Stimulated activated CD4-positive, alpha-beta T cell treated with anti-CD3 and anti-CD28 coated beads, Interleukin-2, amount 100 ng/mL, for 48 hours (primary cell): ENCODE data around the gene NELFB.

Source experiments
- DNase-seq, 2 donors: peaks; one replicate each; pipeline ENCODE4 v3.0.0-alpha.2; 2020

Gene NELFB

GRCh38 chr9:137223078-137223970 lies 31.8 kb upstream of the NELFB start:
- peak; percentile 98 for DNase-seq

GRCh38 chr9:137224830-137225694 lies 30.1 kb upstream of the NELFB start, which contains the start of gene CYSRT1:
TSS of gene CYSRT1 (plus strand) at chr9:137225174. CDS start at chr9:137225622, 448 bp downstream.
- DNase-seq = no peak

GRCh38 chr9:137225699-137226331 lies 29.3 kb upstream of the NELFB start:
- DNase-seq = no peak

- no peak for DNase-seq
Measured at GRCh38 chr9:137226338-137227053, 28.6 kb upstream of the NELFB start.

GRCh38 chr9:137227054-137227852 lies 27.9 kb upstream of the NELFB start, which contains the start of gene RNF224:
TSS of gene RNF224 (plus strand) at chr9:137227502. CDS start at chr9:137228336, 834 bp downstream.
- DNase-seq = peak; percentile 75 to 84

- no peak for DNase-seq
Measured at GRCh38 chr9:137227853-137228505, 27.1 kb upstream of the NELFB start.

GRCh38 chr9:137228506-137228967 lies 26.6 kb upstream of the NELFB start:
- no peak for DNase-seq

- DNase-seq = no peak
Measured at GRCh38 chr9:137228968-137229896, 25.9 kb upstream of the NELFB start.

- no peak for DNase-seq
Measured at GRCh38 chr9:137229903-137230704, 25.0 kb upstream of the NELFB start.

- DNase-seq = no peak
Measured at GRCh38 chr9:137230705-137231371, 24.3 kb upstream of the NELFB start, which contains the start of gene SLC34A3. TSS of gene SLC34A3 (plus strand) at chr9:137230901. CDS start at chr9:137231703, 802 bp downstream.

GRCh38 chr9:137231372-137232039 lies 23.6 kb upstream of the NELFB start:
- no peak for DNase-seq

- DNase-seq = no peak
Measured at GRCh38 chr9:137232101-137232500, 23.0 kb upstream of the NELFB start.

GRCh38 chr9:137232510-137232909 lies 22.6 kb upstream of the NELFB start:
- DNase-seq = no peak

GRCh38 chr9:137233143-137233980 lies 21.8 kb upstream of the NELFB start:
- DNase-seq = no peak

- DNase-seq = no peak
Measured at GRCh38 chr9:137234055-137234697, 21.0 kb upstream of the NELFB start.
